GM21423 (cell line): ENCODE data around the gene COL26A1.
"Not testable (repeated sequence)": the region's sequence is repeated elsewhere in the genome, so short reads cannot be mapped to it uniquely, and the experiment has no call there.

ENCODE experiments used
- ATAC-seq: cut with Tn5 transposase; IDR thresholded peaks from one replicate; pipeline ENCODE4 v1.9.1; 2021; ENCODE audit warnings: mild to moderate bottlenecking, moderate library complexity; ENCODE audit not compliant: unreplicated experiment

Gene COL26A1

DNA sequence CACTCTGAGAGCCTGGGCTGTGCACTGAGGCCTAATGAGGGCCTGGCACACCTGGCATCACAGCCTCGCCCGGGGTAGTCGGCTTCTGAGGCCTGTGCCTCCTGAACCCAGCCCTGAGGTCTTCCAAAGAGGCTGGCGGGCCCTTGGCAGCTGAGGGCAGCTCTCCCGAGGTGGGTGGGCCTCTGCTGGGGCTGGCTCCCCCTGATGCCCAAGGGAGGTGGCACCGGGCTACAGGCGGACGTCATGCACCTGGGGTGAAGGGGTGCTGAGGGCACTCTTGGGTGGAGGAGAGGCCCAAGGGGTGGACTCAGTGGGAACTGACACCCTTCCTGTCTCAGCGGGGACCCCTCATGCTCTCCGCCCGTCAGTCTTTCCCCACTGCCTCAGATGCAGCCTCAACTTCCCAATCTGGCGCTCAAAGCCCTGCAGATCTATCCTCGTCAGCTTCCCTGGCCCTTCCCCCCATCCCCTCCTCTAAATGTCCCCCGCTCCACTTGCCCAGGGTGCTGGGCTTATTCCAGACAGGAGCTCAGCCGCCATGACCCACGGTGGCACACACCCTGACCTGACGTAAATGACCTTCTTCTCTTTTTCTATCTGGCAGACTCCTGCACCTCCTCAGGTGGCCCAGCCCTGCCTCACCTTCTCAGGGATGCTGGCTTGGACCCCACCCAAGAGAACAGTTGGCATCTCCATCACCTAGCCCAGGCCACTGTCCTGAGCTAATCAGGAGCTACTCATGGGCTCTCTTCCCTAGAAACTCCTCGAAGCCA is 228.2 kb downstream of the COL26A1 start:
- no peak for ATAC-seq

DNA sequence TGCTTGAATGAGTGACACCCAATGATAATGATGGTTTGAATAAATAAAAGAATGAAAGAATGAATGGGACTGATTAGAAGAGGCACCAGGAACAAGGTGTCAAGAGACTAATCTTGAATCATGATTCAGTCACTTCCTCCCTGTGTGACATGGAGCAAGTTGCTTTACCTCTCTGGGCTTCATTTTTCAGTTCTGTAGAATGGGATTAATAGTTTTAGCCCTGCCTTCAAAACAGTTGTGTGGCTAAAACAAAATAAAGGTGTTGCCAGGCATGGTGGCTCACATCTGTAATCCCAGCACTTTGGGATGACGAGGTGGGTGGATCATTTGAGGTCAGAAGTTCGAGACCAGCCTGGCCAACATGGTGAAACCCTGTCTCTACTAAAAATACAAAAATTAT is 228.8 kb downstream of the COL26A1 start:
- no peak for ATAC-seq

DNA sequence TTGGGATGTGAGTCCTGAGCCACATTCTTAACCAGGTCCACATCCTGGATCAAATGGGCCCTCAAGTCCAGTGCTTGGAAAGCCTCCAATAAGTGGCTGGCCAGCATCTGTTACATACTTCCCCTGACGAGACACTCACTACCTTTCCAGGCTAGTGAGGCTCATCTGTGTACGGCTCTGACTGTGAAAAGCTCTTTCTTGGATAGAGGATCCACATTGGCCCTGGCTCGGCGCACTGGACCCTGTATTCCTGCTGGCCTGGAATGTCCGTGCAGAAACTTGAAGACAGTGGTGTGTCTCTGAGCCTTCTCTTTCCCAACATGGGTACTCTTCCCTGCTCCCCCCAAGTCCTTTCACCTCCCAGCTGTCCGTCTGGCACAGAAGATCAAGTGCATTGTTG is 230.9 kb downstream of the COL26A1 start:
- no peak for ATAC-seq

DNA sequence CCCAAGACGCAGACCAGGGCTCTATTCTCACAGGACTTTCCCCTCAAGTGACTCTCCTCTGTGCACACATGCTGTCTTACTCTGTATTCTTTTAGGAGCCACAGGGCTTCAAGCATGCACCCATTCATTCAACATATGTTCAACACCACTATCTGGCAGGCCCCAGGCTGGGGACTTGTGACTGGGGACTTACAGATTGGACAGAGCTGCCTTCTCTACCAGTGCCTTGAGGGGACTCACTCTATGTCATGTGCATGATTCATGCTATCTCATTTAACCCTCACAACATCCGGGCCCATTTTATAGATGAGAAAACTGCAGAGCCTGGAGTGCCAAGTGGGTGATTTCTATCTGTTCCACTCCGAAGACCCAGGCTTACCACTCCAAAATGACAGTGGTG is 232.1 kb downstream of the COL26A1 start:
- ATAC-seq = no peak

DNA sequence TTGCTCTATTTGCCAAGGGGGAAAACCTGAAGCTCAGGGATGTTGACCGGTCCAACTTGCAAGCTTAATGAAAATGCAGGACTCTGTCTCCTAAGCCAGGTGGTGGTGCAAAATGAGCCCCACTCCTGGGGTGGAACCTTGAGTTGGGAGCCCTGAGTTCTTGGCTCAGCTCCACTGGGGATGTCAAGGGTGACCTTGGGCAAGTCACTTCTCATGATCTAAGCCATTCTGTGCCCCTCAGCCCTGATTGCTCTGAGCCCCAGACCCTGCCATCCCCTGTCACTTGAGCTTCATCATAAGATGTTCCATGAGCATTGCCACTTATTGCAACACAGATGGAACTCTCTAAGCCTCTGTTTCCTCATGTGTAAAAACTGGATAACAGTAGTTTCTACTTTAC is 232.6 kb downstream of the COL26A1 start:
- no peak for ATAC-seq

DNA sequence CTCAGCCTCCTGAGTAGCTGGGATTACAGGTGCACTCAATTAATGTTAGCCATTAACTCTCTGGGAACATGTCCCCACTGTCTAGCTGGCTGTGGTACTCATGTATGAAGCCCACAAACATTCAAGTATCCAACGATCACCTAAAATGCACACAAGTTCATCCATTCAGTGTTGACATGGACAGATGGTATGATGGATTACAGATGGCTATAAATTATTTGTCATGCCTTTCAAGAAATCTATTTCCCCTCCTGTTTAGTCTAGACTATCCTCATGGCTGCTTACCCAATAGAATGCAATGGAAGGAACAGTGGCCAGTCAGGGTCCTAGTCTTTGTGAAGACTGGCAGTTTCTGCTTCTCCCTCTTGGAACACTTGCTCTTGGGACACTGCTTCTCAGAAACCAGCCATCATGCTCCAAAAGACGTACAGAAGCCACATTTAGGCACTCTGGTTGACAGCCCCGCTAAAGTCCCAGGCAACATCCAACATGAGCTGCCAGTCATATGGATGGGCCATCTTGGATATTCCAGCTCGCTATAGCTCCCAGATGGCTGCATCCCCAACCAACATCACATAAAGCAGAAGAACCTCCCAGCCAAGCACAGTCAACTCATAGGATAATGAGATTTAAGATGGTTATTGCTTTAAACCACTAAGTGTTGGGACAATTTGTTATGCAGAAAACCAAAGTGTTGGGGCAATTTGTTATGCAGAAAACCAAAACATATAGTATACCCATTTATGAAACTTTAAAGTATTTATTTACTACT is 233.3 kb downstream of the COL26A1 start:
- ATAC-seq = no peak

DNA sequence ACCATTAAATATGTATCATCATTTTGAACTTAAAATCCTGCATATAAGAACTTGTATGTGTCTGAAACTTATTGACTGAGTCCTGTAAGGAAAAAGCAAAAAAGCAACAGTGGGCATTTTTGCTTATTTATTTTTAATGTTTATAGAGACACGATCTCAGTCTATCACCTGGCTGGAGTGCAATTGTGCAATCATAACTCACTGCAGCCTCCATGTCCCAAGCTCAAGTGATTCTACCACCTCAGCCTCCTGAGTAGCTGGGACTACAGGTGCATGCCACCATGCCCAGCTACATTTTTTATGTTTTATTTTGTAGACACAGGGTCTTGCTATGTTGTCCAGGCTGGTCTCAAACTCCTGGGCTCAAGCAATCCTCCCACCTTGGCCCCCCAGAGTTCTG is 234.2 kb downstream of the COL26A1 start:
- ATAC-seq = no peak

DNA sequence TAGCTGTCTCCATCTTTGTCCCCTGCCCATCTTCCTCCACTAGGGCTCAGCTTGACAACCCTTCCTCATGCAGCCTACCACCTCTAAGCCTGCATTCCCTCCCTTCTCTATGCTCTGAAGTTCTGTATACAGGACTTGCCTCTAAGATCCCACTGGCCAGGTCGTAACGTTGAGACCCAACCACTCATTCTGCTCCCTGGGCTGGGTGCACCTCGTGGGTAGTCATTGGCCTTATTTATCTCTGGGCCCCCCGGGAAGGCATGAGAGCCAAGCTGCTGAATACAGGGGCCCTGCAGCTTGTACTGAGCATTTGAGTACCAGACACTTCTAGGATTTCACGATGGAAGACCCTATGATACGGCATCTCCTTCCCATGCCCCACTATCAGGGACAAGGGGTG is 235.3 kb downstream of the COL26A1 start:
- no peak for ATAC-seq

DNA sequence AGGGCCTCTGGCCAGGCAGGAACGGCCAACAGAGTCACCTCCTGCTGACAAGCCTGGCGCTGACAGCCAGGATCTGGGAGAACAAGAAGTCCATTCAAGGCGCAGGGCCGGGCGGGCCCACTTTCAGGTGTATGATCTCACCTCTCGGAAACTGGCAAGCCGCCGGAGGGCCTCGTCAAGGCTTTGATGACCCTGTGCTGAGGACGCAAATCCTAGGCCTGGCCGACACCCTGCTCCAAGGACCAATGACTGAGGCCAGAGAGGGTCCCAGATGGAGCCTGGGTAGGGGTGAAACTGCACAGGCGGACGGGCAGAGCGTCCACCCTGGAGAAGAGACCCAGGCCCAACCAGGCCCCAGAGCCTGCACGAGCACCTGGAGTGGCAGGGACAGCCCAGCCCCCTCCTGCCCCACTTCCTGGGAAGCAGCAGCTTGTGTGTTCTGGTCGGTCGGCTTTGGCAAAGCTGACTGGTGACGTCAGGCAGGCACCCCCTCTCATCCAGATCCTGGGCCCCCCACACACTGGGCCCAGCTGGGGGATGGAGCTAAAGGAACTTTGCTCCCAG is 235.8 kb downstream of the COL26A1 start:
- ATAC-seq = no peak

DNA sequence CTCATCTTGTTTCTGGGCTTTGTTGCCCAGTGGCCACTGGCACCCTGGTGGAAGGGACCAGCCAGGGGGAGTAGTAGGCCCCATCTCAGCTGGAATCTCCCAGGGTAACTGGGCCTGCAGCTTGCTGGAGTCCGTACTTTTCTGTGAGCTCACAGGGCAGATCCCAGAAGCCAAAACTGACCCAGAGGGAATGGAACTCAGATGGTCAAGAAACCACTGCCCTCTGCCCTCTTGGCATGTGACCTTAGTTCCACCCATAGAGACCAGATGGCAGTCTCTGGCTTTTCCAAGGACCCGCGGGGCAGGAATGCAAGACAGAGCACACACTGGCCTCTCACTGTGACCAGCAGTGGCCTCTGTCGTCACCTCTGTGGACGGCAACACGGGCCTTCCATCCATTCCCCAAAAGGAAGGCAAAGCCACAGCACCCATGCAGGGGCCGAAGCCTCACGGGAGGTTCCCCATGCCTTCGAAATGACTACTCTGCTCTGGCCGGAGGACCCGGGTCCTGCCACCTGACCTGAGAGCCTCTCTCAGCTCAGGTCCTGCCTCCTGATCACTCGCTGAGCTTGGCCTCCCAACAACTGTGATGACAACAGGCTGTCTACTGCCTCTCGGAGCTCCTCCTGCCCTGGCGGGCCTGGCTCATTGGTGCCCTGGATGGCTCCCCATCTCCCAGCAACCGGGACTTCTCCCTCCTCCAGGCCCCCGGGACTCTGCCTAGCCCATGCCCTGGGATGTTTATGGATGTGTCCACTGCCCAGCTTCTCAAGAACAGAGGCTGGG is 236.5 kb downstream of the COL26A1 start:
- no peak for ATAC-seq

DNA sequence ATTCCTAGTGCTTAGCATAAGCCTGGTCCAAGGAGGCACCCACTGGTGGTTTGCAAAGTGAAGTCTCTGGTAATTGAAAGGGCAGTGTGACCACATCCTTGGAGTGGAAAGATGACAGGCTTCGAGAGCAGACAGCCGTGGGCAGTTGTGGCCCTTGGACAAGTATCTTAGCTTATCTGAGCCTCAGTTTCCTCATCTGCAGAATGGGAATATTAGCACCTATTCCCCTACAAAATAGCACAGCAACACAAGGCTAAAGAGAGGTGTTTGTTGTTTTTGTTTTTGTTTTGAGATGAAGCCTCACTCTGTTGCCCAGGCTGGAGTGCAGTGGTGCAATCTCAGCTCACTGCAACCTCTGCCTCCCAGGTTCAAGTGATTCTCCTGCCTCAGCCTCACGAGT is 237.1 kb downstream of the COL26A1 start:
- ATAC-seq = no peak

DNA sequence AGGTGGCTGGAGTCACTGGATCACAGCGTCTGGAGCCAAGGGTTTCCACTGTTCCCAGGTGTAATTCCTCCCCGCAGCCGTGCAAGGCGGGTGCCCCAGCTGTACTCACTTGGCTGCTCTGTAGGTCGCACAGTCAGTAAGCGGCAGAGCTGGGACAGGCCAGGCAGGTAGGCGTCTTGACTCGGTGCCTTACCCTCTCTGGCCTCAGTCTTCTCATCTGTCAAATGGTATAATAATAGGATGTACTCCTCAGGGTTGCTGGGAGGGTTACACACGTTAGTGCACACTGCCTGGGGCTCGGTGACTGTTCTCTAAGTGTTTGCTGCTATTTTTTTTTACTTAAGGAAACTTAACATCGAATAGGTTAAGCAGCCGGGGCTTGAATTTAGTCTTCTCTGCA is 239.4 kb downstream of the COL26A1 start:
- ATAC-seq = no peak

DNA sequence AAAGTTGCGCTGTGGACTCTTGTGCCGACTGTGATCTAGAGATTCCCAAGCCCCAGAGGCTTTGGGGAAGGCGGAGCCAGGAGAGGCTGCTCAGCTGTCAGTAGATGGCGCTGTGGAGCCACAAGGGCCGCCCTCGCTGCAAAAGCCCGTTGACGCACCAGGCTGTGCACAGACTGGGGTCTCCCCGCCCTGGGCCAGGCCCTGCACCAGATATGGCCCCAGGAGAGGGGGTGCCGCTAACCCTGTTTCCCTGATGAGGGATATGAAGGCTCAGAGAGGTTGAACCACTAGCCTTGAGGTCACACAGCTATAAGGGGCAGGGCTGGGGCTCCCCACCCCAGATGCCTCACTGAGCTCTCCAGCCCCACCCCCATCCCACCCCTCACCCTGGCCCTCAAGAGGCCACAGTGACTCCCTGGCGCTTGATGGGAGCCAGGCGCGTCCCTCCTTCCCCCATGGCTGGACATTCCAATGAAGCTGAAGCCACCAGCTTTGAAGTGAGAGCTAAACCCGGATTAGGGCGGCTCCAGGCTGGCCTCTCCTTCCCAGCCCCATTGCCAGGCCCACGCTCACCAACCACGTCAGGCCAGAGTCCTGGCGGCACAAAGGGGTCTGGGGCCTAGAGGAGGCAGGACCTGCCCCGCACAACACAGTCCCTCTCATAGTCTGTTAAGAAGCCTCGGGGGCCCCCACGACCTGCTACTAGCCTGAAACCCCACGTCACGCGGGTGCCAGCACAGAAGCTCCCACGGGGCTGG is 240.0 kb downstream of the COL26A1 start:
- ATAC-seq = no peak

DNA sequence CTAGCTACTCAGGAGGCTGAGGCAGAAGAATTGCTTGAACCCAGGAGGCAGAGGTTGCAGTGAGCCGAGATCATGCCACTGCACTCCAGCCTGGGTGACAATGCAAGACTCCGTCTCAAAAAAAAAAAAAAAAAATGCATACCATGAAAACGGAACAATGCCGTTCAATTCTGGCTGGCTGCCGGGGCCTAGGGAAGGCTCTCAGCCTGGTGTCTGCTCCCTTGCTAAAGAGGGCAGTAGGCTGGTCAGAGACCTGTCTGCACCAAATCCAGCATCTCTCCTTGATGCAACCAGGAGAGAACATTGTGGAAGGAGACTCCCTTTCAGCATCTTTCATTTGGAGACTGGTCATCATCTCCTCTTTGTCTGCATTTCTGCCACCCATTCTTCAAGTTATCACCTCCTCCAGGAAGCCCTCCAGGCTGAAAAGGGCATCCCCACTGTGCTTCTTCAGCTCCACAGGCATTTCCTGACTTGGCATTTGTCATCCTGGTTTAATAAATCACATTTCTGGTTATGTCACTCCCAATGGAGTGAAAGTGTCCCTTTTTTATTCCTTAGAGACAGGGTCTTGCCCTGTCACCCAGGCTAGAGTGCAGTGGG is 241.8 kb downstream of the COL26A1 start:
- no peak for ATAC-seq

DNA sequence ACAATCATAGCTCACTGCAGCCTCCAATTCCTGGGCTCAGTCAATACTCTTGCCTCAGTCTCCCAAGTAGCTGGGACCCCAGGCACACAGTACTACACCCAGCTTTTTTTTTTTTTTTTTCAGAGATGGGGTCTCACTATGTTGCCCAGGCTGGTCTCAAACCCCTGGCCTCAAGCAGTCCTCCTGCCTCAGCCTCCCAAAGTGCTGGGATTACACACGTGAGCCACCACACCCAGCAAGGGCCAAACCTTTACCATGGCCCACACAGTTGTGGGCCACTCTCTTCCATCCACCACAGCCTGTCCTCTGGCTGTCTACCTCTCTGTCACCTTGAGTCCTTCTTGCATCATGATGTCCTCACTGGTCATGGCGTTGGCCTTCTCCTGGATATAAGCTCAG is 242.3 kb downstream of the COL26A1 start:
- ATAC-seq = not testable (repeated sequence)

DNA sequence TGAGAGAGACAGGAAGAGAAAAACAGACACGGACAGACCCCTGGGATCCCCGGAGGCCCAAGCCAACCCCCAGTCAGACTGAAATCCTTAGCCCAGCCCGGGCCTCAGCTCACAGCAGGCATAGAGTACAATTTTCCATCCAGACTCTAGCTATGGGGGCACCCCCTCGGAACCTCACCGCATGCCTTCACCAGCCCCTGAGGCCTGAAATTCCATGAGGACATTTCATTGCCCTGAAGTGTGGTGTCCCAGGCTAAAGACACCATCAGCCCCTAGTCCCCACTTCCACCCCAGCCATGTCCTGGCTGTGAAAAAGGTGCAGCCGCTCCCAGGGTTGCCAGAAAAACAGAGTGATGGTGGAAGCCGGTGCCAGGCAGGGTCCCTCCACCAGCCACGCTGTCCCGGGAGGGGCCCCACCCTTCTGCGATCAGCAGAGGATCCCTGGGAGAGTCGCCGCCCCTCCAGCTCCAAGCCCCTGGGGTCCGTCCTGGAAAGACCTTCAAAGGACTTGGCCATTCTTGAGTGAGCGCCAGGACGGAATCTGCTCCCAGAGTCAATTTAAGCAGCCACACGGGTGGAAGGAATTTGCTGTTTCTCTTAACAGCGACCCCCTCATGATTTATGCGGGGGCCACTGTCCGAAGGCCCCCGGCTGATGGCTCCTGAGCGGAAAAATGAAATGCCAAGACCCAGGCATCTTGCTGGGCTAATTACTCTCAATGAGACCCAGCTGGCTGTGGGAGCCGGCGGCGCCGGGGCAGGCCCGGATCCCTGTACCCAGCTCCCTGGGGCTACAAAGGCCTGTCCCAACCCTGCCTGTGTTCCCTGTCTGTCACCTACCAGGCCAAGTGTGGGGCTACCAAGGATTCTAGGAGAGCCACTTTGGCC is 243.2 kb downstream of the COL26A1 start:
- no peak for ATAC-seq

DNA sequence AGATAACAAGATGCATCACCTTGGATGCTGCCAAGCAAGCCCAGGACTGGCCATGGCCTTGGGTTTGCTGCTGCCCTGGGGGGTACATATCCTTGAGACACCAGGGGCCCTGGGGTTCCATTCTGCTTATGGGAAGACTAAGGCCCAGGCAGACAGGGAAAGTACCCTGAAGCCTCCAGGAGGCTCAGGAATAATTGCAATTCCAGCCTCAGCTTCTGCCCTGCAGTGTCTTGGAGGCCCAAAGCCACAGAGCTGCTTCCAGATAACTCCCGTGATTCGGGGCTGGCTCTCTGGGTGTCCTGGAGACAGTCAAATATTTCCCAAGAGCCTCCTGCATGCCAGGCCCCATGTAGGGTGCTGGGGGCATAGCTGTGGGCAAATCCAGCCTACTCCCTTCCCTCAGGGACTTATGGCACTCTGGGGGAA is 243.8 kb downstream of the COL26A1 start:
- ATAC-seq = no peak
